Hypothalamus (tissue), 51 donors: Measurements from ENCODE around the gene RASSF8.

Experiments used
- DNase-seq, 51 donors: peaks; one replicate each; lab custom pipeline; 2025; lab: John Stamatoyannopoulos, UW

Gene RASSF8

DNA sequence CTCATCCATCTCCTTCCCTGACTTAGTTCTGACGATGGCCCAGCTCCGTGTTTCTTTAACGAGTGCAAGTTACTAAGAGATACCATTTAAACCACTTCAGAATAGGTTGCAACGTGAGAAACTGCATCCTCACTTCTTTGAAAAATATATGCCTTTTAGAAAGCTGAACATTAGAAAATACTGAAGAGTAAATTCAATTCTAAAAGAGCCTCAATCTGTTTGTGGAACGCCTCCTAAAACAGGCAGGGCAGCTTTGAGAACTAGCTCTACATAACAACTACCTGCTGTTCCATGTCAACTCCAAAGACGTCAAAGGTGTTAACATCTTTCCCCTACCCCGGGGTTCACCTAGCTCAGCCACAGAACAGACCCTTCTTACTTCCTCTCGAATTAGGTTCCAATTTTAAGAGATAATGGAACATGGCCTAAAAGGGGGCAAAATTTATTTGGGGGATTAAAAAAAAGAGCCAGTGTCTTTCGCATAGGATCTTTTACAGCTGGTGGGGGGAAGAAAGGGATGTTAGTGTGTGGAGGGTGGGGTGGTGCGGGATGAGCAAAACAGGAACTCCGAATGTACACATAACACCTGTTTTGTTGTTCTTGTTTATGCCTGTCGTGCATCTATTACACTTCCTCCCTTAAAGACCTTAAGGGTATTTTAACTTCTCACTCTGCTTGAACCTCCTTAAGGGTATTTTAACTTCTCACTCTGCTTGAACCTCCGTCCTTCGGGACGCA is 163.0 kb downstream of the RASSF8 start:
- peak in 3 of 51 donors; percentile 13 to 72 (median 50) for DNase-seq

GRCh38 chr12:26122061-26122680 is 163.7 kb downstream of the RASSF8 start:
- DNase-seq, result peak in 11 of 51 donors; percentile 16 to 53 (median 38)

DNA sequence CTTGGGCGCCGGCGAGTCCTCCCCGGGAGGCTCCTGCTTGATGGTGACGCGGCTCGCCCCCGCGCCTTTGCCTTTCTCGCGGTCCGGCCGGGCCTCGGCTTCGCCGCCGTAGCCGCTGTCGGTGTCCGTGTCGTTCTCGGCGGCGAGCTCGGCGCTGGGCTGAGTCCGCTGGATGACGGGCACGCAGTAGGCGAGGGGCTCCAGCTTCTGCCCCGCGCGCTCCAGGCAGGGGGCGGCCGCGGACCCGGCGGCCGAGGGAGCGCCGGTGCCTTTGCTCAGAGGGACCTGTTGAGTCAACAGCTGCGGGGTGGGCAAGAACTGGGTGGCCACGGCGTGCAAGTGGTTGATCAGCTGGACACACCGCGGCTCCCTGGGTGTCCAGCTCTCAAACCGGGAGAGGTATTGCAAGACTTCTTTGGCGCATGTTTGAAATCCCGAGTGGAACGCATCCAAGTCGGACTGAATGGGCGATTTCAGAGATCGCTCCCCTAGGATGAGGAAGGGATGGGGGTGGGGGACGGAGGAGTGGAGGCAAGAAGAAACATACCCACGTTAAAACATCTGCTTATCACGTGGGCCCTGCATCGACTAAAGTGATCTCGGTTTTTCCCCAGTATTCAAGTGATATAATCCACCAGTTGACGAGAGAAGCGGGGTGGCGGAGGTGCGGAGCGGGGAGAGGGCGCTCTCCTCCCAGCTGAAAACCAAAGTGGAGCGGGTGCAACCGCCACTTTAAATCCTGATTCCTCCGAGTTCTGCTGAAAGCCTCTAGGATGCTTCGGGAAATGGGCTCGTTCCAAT is 164.4 kb downstream of the RASSF8 start:
- peak in 49 of 51 donors; percentile 27 to 90 (median 70) for DNase-seq

GRCh38 chr12:26123482-26123980 is 165.0 kb downstream of the RASSF8 start:
- peak in 3 of 51 donors; percentile 37 to 64 (median 53) for DNase-seq

- DNase-seq, result peak; percentile 49 to 94 (median 87)
These were observed 166.2 kb downstream of the RASSF8 start, which contains the start of gene BHLHE41 for GRCh38 chr12:26124446-26125399. TSS of gene BHLHE41 (minus strand) at chr12:26125037. CDS start at chr12:26124779, 258 bp downstream.

- DNase-seq, result peak in 49 of 51 donors; percentile 35 to 96 (median 73)
These were observed 167.2 kb downstream of the RASSF8 start for GRCh38 chr12:26125400-26126339.

GRCh38 chr12:26126340-26127284 is 168.1 kb downstream of the RASSF8 start:
- DNase-seq, result peak in 50 of 51 donors; percentile 36 to 93 (median 80)

GRCh38 chr12:26127404-26127803 is 168.9 kb downstream of the RASSF8 start:
- no peak for DNase-seq

DNA sequence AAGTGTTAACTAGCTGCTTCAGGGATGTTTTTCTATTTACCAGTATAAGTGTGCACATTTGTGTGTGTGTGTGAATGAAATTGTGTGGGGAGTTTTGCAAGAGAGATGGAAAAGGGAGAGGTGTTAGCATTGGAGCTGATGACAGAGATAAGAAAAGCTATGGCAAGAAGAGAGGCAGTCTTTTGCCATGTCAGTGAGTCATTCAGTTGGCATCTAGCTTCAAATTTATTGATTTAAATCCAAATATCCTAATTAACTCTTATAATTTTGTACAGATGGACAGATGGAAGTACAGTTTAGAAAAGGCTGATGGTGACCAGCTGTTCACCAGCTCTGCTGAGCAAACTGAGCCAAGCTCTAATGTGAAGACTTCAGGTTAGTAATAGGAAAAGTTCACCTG is 169.7 kb downstream of the RASSF8 start:
- no peak for DNase-seq
